GM12874 (cell line): ENCODE data around the gene MAML3.

Source experiments
- TF ChIP-seq, protein P1 (sequence below): IDR thresholded peaks from 2 replicates; pipeline ENCODE4 v1.5.1; 2011; ENCODE audit warnings: low read depth, mild to moderate bottlenecking, control low read depth, low read length, moderate library complexity; ENCODE audit not compliant: insufficient read depth

MAML3 gene

DNA sequence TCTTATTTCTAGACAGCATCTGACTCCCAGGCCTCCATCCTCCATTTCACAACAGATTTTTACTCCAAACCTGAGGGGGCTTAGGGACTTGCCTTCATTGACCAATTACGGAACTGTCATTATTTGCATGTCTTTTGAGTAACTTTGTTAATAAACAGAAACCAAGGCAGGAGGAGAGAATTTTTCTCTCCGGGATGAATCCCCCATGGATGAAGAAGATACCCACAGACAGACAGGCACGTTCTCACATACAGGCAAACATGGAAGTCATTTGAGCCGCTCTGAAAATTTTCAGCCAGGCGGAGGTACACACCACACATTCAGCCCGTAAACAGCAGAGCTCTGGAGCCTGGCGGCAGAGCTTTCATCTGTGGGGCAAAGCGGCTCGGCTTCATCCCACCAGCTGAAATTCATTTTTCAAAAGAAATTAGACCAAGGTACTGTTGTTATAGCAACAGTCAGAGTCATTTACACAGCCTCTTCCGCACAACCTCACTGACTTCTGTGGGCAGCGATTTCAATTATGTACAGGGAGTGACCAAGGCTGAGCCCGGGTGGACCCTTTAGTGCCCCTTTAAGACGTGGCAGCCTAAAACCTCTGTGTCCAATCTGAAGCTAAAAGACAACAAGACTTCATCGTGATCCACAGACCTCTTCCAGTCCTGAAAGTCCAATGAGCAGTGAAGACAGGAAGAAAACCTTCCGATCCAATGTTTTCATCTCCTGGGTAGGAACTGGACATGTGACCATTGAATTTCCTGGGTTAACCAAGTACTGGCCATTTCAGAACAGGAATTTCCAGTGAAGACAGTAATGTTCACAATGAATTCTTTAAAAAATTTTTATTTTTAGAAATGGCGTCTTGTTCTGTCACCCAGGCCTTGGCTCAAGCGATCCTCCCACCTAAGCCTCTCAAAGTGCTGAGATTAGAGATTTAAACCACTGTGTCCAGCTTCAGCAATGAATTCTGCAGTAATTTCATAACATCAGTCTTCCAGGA, 251.4 kb downstream of the MAML3 start:
- TF ChIP-seq, protein P1, sequence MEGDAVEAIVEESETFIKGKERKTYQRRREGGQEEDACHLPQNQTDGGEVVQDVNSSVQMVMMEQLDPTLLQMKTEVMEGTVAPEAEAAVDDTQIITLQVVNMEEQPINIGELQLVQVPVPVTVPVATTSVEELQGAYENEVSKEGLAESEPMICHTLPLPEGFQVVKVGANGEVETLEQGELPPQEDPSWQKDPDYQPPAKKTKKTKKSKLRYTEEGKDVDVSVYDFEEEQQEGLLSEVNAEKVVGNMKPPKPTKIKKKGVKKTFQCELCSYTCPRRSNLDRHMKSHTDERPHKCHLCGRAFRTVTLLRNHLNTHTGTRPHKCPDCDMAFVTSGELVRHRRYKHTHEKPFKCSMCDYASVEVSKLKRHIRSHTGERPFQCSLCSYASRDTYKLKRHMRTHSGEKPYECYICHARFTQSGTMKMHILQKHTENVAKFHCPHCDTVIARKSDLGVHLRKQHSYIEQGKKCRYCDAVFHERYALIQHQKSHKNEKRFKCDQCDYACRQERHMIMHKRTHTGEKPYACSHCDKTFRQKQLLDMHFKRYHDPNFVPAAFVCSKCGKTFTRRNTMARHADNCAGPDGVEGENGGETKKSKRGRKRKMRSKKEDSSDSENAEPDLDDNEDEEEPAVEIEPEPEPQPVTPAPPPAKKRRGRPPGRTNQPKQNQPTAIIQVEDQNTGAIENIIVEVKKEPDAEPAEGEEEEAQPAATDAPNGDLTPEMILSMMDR: no peak

- TF ChIP-seq, protein P1: no peak
Measured at GRCh38 chr4:139901531-139902320, 252.3 kb downstream of the MAML3 start.

- TF ChIP-seq, protein P1: no peak
Measured at GRCh38 chr4:139900964-139901376, 253.0 kb downstream of the MAML3 start.

- TF ChIP-seq, protein P1: no peak
Measured at GRCh38 chr4:139899346-139899745, 254.6 kb downstream of the MAML3 start.

DNA sequence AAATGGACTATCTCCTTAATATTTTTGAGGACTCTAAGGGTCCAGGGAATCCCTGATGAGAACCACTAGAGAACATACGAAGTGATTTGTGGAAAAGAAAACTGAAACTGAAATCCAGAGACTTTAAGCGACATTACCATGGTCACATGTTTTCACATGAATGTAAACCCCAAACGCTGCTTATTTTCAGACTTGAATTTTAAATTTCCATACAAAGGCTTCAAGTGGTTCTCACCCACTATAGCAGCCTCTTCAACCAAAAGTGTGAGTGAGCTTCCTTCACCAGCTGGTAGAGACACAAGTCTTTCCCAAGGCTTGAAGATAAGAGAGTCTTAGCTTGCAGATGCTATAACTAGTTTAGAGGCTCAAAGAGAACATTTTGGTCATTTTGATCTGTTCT, 255.7 kb downstream of the MAML3 start:
- TF ChIP-seq, protein P1: no peak

DNA sequence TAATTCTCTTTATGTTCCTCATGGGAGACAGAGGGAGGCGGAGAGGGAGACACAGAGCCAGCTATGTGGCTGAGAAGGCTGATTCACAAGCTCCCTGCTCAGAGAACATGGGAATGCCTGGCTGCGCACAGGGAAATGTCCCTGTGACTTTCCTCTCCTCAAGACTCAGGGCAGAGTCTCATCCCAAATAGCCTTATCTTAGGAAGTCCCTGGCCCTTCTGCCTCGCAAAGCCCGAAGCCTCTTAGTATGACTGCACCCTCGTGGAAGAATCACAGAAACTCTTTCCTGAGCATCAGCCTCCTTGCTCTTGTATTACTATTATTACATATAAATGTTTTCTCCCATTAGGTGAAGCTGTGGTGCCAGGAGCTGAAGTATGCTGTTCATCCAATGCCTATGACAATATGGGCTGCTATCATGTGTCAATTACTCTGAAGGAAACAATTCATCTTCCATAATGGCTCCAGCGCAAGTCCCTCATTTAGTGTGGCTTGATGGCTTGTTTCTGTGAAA, 257.8 kb downstream of the MAML3 start:
- TF ChIP-seq, protein P1: no peak

GRCh38 chr4:139893801-139894200, 260.2 kb downstream of the MAML3 start:
- TF ChIP-seq, protein P1: no peak
